DOHH2 (cell line): ENCODE data around the gene FABP1.

Source experiments
- EZH2phosphoT487 ChIP-seq: fragments of 200-600 bp; sonication (generic); IDR thresholded peaks from 2 replicates; pipeline ENCODE4 v1.6.1; 2017; ENCODE audit warnings: borderline replicate concordance, mild to moderate bottlenecking, antibody characterized with exemption, low read length, moderate library complexity, mixed read lengths
- TF ChIP-seq, protein P1 (sequence below): fragments of 200-600 bp; sonication (generic); IDR thresholded peaks from one replicate; pipeline ENCODE4 v1.5.1; 2014; ENCODE audit warnings: antibody characterized with exemption, mild to moderate bottlenecking, low read depth, low read length; ENCODE audit not compliant: poor library complexity, severe bottlenecking

- TF ChIP-seq, protein P1, sequence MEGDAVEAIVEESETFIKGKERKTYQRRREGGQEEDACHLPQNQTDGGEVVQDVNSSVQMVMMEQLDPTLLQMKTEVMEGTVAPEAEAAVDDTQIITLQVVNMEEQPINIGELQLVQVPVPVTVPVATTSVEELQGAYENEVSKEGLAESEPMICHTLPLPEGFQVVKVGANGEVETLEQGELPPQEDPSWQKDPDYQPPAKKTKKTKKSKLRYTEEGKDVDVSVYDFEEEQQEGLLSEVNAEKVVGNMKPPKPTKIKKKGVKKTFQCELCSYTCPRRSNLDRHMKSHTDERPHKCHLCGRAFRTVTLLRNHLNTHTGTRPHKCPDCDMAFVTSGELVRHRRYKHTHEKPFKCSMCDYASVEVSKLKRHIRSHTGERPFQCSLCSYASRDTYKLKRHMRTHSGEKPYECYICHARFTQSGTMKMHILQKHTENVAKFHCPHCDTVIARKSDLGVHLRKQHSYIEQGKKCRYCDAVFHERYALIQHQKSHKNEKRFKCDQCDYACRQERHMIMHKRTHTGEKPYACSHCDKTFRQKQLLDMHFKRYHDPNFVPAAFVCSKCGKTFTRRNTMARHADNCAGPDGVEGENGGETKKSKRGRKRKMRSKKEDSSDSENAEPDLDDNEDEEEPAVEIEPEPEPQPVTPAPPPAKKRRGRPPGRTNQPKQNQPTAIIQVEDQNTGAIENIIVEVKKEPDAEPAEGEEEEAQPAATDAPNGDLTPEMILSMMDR = no peak
- TF ChIP-seq EZH2phosphoT487 = no peak
These were observed 921 bp upstream of the FABP1 start for GRCh38 chr2:88128654-88129312.
